HepG2 (cell line): Measurements from ENCODE around the gene SYTL3. TPM values are rescaled to one million over a fixed set of nuclear protein-coding genes. Genes with fewer than 3 reads are reported as not detected.

Experiments
- ASH2L ChIP-seq: fragments of 300-600, 200-600 bp; sonication (generic); IDR thresholded peaks from 2 replicates; pipeline ENCODE4 v1.7.0; 2017; ENCODE audit warnings: low read depth, mild to moderate bottlenecking, moderate library complexity, mixed read lengths, low read length; ENCODE audit not compliant: insufficient read length
- CREB1 ChIP-seq, 2 experiments: fragments of 450-650 bp in 1 of 2; IDR thresholded peaks; 2 replicates each; pipeline ENCODE4 v1.6.1; 2016 to 2017; ENCODE audit warnings: control low read depth in 1 of 2, mild to moderate bottlenecking in 1 of 2, missing compliant biosample characterization in 1 of 2, missing genetic modification characterization in 1 of 2
- HNRNPL ChIP-seq: fragments of 200-400 bp; formaldehyde crosslinking; IDR thresholded peaks from 2 replicates; pipeline ENCODE4 v1.6.1; 2017; ENCODE audit warnings: mild to moderate bottlenecking, low read depth, low read length
- ISX ChIP-seq: sonication (generic); formaldehyde crosslinking; conservative IDR thresholded peaks from 2 replicates; pipeline ENCODE4 v1.5.0; 2020; ENCODE audit warnings: missing genetic modification reagents
- JUNB ChIP-seq: sonication (generic); formaldehyde crosslinking; IDR thresholded peaks from 2 replicates; pipeline ENCODE4 v1.8.0; 2022; ENCODE audit warnings: missing genetic modification reagents, mild to moderate bottlenecking, borderline replicate concordance
- RXRA ChIP-seq: sonication (generic); formaldehyde crosslinking; IDR thresholded peaks from 2 replicates; pipeline ENCODE4 v1.5.1; 2020; ENCODE audit warnings: missing genetic modification reagents
- TOE1 ChIP-seq: sonication (generic); formaldehyde crosslinking; IDR thresholded peaks from 2 replicates; pipeline ENCODE4 v1.4.0; 2020; ENCODE audit warnings: mild to moderate bottlenecking, missing genetic modification reagents
- ZMAT3 ChIP-seq: sonication (generic); formaldehyde crosslinking; conservative IDR thresholded peaks from 2 replicates; pipeline ENCODE4 v1.7.0; 2021; ENCODE audit warnings: missing genetic modification reagents
- ZNF431 ChIP-seq: sonication (generic); formaldehyde crosslinking; IDR thresholded peaks from 2 replicates; pipeline ENCODE4 v1.9.0; 2022; ENCODE audit warnings: missing genetic modification reagents, low read depth, mild to moderate bottlenecking, borderline replicate concordance
- polyA plus RNA-seq, 8 experiments: library from polyadenylated mRNA; depleted of rRNA in 3 of 8; stranded (reverse) in 7 of 8; unstranded in 1 of 8; fragments of >200 nt; fragmentation: Illumina TruSeq in 4 of 8; extraction: Trizol in 4 of 8; gene quantifications; 2 replicates each; pipeline versions ENCODE4 v1.2.1 to v1.2.3, GENCODE V29; 2011 to 2016; ENCODE audit warnings: low read depth in 4 of 8, missing spikeins in 1 of 8, mixed read lengths in 1 of 8; ENCODE audit not compliant: insufficient read depth in 1 of 8
- total RNA-seq, 5 experiments: library from RNA; depleted of rRNA; stranded (reverse); fragments of >200 nt; fragmentation: Illumina TruSeq; extraction: Trizol; gene quantifications; 2 replicates each; pipeline ENCODE4 v1.2.3, GENCODE V29; 2016; ENCODE audit warnings: low read depth in 1 of 5
- TF ChIP-seq, protein P1 (sequence below): sonication (generic); formaldehyde crosslinking; IDR thresholded peaks from 2 replicates; pipeline ENCODE4 v1.8.0; 2023; ENCODE audit warnings: mild to moderate bottlenecking, missing genetic modification reagents
- TF ChIP-seq, protein P2 (sequence below), 2 experiments: sonication (generic) in 1 of 2; formaldehyde crosslinking in 1 of 2; IDR thresholded peaks; 2 replicates each; pipeline versions ENCODE4 v1.4.0 to v1.6.1; 2018 to 2020; ENCODE audit warnings: missing genetic modification reagents in 2 of 2, borderline replicate concordance in 1 of 2, low read depth in 1 of 2, mild to moderate bottlenecking in 1 of 2, missing biosample characterization in 1 of 2
- TF ChIP-seq, protein P3 (sequence below): sonication (generic); formaldehyde crosslinking; IDR thresholded peaks from 2 replicates; pipeline ENCODE4 v1.5.0; 2020; ENCODE audit warnings: mild to moderate bottlenecking, missing genetic modification reagents, moderate library complexity
- TF ChIP-seq, protein P4 (sequence below): sonication (generic); formaldehyde crosslinking; IDR thresholded peaks from 2 replicates; pipeline ENCODE4 v1.5.0; 2020; ENCODE audit warnings: mild to moderate bottlenecking, missing genetic modification reagents
- TF ChIP-seq, protein P5 (sequence below): sonication (generic); formaldehyde crosslinking; IDR thresholded peaks from 2 replicates; pipeline ENCODE4 v1.4.0; 2020; ENCODE audit warnings: missing genetic modification reagents
- TF ChIP-seq, protein P6 (sequence below): sonication (generic); formaldehyde crosslinking; IDR thresholded peaks from 2 replicates; pipeline ENCODE4 v1.4.0; 2020; ENCODE audit warnings: missing genetic modification reagents
- TF ChIP-seq, protein P7 (sequence below): sonication (generic); formaldehyde crosslinking; IDR thresholded peaks from 2 replicates; pipeline ENCODE4 v1.8.1; 2023; ENCODE audit warnings: mild to moderate bottlenecking, missing genetic modification reagents, borderline replicate concordance

The SYTL3 gene
- total and polyA plus RNA-seq, 2 of the 13 experiments (the other 11 are each of a cell fraction or from before 2014, with no cell fraction given) = 0.11 to 0.28 TPM

DNA sequence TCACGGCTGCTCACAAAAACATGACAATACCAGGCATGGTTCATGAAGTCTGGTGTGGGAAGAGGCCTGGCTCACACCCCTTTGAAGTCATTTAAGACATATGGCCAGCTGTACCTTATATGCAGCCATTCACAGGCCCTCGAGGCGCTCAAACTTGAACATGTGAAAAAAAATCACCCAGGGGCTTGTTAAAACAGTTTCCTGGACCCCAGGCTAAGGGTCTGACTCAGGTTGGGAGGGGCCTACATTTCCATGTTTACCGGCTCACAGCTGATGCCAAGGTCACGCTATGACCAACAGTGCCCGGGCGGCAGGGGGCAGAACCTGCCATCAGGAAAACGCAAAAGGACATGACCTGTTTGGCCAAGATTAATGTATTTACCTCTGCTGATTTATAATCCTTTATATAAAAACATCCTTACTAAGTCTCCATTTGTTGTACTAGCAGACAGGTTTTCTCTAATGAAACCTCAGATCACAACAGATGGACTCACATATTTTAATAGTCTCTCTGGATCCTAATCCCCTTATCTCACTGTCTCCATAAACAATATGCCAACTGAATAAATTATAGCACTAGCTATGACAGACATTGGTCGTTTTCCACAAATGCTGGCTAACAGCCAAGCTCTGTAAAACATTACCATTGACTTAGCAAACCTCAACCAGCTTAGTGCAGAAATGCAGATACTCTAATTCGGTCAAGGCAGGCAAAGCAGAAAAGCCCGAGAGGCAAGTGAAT is 149.4 kb downstream of the SYTL3 start (continued):
- TF ChIP-seq, protein P1, sequence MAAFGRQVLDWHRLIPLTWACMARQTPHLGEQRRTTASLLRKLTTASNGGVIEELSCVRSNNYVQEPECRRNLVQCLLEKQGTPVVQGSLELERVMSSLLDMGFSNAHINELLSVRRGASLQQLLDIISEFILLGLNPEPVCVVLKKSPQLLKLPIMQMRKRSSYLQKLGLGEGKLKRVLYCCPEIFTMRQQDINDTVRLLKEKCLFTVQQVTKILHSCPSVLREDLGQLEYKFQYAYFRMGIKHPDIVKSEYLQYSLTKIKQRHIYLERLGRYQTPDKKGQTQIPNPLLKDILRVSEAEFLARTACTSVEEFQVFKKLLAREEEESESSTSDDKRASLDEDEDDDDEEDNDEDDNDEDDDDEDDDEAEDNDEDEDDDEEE (CRISPR knock-in tag) = 0 out of 2 replicates have a peak, but pooled peaks have one; percentile 34
- TF ChIP-seq, protein P2, sequence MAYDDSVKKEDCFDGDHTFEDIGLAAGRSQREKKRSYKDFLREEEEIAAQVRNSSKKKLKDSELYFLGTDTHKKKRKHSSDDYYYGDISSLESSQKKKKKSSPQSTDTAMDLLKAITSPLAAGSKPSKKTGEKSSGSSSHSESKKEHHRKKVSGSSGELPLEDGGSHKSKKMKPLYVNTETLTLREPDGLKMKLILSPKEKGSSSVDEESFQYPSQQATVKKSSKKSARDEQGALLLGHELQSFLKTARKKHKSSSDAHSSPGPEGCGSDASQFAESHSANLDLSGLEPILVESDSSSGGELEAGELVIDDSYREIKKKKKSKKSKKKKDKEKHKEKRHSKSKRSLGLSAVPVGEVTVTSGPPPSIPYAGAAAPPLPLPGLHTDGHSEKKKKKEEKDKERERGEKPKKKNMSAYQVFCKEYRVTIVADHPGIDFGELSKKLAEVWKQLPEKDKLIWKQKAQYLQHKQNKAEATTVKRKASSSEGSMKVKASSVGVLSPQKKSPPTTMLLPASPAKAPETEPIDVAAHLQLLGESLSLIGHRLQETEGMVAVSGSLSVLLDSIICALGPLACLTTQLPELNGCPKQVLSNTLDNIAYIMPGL (CRISPR knock-in tag; IDR thresholded peaks at IDR 0.05; ENCODE audit: borderline replicate concordance in 1 of 2, low read depth in 1 of 2) = peak; percentile 37 to 51; a peak in 2 of 4 replicates
- TF ChIP-seq ZNF431 (0 out of 2 replicates have a peak, but pooled peaks have one; percentile 39), TOE1 (CRISPR knock-in tag) (no peak), HNRNPL (peak; percentile 87), RXRA (peak; percentile 67; the same call in 1 of the 2 replicates), ISX (no peak), JUNB (CRISPR knock-in tag) (no peak), CREB1 (IDR thresholded peaks at IDR 0.05) (no peak), CREB1 (CRISPR knock-in tag; IDR thresholded peaks at IDR 0.05) (0 out of 2 replicates have a peak, but pooled peaks have one; percentile 27), ZMAT3 (no peak), ASH2L (peak; percentile 35)
- TF ChIP-seq, protein P3, sequence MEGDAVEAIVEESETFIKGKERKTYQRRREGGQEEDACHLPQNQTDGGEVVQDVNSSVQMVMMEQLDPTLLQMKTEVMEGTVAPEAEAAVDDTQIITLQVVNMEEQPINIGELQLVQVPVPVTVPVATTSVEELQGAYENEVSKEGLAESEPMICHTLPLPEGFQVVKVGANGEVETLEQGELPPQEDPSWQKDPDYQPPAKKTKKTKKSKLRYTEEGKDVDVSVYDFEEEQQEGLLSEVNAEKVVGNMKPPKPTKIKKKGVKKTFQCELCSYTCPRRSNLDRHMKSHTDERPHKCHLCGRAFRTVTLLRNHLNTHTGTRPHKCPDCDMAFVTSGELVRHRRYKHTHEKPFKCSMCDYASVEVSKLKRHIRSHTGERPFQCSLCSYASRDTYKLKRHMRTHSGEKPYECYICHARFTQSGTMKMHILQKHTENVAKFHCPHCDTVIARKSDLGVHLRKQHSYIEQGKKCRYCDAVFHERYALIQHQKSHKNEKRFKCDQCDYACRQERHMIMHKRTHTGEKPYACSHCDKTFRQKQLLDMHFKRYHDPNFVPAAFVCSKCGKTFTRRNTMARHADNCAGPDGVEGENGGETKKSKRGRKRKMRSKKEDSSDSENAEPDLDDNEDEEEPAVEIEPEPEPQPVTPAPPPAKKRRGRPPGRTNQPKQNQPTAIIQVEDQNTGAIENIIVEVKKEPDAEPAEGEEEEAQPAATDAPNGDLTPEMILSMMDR (CRISPR knock-in tag) = peak; percentile 70
- TF ChIP-seq, protein P4, sequence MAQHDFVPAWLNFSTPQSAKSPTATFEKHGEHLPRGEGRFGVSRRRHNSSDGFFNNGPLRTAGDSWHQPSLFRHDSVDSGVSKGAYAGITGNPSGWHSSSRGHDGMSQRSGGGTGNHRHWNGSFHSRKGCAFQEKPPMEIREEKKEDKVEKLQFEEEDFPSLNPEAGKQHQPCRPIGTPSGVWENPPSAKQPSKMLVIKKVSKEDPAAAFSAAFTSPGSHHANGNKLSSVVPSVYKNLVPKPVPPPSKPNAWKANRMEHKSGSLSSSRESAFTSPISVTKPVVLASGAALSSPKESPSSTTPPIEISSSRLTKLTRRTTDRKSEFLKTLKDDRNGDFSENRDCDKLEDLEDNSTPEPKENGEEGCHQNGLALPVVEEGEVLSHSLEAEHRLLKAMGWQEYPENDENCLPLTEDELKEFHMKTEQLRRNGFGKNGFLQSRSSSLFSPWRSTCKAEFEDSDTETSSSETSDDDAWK (CRISPR knock-in tag) = no peak
- TF ChIP-seq, protein P5, sequence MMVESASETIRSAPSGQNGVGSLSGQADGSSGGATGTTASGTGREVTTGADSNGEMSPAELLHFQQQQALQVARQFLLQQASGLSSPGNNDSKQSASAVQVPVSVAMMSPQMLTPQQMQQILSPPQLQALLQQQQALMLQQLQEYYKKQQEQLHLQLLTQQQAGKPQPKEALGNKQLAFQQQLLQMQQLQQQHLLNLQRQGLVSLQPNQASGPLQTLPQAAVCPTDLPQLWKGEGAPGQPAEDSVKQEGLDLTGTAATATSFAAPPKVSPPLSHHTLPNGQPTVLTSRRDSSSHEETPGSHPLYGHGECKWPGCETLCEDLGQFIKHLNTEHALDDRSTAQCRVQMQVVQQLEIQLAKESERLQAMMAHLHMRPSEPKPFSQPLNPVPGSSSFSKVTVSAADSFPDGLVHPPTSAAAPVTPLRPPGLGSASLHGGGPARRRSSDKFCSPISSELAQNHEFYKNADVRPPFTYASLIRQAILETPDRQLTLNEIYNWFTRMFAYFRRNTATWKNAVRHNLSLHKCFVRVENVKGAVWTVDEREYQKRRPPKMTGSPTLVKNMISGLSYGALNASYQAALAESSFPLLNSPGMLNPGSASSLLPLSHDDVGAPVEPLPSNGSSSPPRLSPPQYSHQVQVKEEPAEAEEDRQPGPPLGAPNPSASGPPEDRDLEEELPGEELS (CRISPR knock-in tag) = peak; percentile 65
- TF ChIP-seq, protein P6, sequence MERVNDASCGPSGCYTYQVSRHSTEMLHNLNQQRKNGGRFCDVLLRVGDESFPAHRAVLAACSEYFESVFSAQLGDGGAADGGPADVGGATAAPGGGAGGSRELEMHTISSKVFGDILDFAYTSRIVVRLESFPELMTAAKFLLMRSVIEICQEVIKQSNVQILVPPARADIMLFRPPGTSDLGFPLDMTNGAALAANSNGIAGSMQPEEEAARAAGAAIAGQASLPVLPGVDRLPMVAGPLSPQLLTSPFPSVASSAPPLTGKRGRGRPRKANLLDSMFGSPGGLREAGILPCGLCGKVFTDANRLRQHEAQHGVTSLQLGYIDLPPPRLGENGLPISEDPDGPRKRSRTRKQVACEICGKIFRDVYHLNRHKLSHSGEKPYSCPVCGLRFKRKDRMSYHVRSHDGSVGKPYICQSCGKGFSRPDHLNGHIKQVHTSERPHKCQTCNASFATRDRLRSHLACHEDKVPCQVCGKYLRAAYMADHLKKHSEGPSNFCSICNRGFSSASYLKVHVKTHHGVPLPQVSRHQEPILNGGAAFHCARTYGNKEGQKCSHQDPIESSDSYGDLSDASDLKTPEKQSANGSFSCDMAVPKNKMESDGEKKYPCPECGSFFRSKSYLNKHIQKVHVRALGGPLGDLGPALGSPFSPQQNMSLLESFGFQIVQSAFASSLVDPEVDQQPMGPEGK (CRISPR knock-in tag) = peak; percentile 82
- TF ChIP-seq, protein P7, sequence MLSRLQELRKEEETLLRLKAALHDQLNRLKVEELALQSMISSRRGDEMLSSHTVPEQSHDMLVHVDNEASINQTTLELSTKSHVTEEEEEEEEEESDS (CRISPR knock-in tag) = no peak
